Placental epithelial cell (primary cell): ENCODE results near the gene STX4. TPM values are rescaled to one million over a fixed set of nuclear protein-coding genes. Genes with fewer than 3 reads are reported as not detected.

ENCODE experiments used
- total RNA-seq: library from RNA; depleted of rRNA; stranded (reverse); fragments of >200 nt; gene quantifications from 2 replicates; pipeline ENCODE4 v1.2.3, GENCODE V29; 2012

Gene STX4, protein sequence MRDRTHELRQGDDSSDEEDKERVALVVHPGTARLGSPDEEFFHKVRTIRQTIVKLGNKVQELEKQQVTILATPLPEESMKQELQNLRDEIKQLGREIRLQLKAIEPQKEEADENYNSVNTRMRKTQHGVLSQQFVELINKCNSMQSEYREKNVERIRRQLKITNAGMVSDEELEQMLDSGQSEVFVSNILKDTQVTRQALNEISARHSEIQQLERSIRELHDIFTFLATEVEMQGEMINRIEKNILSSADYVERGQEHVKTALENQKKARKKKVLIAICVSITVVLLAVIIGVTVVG
- 26.8 and 35.3 TPM in 2 replicates for total RNA-seq

DNA sequence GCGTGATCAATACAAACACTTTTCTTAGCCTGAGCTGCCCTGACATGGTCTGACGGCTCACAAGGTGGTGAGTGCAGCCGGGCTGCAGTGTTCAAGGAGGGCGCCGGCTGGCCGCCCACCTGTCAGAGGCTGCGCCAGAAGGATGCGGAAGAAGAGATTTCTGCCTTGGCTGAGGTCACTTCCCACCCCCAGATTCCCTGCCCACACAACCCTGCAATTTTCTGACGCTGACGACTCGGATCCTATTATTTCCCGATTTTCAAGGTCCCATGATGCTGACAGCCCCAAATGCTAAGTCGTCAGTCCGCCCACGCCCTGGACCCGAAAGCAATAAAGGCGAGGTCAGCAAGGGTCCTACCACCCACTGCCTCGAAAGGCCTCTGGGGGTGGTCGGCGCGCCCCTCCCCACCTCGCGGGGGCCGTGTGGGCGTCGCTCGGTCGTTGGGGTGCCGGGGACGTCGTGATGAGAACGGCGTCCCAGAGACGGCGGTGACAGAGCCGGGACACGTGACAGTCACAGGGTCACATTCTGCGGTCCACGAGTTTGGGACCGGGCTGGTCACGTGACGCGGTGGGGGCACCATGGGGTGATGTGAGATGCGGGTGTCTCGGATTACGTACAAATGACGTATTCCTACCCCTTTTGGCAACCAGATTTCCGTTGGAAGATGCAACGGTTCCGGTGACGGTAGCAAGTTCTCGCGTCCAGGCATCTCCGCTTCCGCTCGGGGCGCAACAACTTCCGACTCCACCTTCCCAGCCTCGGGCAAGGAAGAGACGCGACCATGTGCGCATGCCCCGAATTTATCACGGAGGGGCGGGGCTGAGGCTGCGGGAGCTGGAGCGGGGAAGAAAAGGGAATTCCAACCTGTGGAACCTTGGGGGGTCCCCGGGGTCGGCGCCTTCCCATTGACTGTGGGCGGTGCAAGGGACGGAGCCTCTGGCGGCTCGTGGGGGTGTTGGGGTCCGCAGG lies at the start of gene STX4:
STX4 (plus strand) TSS at position 823 of the 973 bp plus-strand sequence. CDS start 248 bp downstream, outside the sequence.

DNA sequence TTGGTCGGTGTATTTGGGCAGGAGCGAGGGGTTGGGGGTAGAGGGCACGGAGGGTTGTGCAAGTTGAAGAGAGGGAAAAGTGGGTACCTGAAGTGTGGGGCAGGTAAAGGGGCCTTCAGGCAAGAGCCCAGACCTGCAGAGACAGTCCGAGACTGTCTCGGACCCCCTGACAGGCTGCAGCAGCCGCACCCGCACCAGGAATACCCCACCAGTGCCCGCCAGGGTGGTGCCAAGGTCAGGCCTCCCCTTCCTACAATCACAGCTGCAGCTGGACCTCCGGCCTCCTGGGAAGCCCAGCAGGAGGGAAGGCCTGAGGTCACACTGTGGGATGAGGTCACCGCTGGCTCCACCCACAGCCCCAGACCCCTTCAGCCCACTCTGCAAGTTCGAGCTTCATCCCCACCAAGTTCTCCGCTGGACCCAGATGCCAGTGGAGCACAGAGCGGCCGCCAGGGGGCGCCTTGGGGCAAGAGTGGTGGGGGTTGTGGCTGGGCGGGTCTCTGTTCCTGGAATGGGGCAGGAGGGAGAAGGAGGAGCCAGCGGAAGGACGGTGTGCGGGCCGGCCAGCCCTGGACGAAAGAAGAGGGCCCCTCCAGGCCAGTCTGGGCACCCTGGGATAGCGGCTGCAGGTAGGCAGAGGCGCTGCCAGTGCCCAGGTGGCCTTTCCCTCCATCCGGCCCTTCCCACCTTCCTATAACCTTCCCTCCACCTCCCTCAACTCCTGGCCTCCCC lies 48.5 kb upstream of the STX4 start, which contains the start of gene HSD3B7:
HSD3B7 (plus strand) TSS at position 539 of the 732 bp plus-strand sequence. CDS start 452 bp downstream, outside the sequence.

DNA sequence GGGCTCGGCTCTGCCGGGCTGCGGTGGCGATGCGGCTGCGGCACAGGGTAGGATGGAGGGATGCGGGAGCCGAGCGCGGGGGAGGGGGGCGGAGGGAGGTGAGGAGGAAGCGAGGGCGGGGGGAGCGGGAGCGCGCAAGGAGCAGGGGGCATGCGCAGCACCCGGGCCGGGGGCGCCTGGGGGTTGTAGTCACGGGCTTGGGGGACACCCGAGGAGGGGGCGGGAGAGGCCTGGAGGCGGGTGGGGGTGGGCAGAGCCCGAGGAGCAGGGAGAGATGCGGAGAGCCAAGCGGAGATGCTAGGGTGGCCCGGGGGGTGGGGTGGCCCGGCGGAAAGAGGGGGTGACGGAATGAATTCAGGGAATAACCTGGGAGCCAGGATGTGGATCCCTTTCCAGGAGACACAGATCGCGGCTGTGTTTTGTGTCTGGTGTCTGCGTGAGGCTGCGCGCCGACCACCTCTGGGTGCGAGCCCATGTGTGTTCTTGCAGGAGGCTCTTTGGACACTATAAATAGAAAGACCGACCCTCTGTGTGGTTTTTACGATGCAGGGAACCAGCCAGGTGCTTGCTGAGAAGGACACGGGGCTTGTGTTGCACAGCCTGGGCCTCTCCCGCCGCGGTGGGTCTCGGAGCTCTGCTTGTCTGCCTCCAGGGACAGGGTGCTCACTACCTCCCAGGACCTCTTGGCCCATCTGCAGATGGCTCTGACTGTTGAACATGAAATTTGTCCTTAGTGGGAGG lies 22.6 kb upstream of the STX4 start, which contains the start of gene STX1B:
STX1B (minus strand) TSS at position 54 of the 741 bp plus-strand sequence. CDS start 242 bp downstream, outside the sequence.

DNA sequence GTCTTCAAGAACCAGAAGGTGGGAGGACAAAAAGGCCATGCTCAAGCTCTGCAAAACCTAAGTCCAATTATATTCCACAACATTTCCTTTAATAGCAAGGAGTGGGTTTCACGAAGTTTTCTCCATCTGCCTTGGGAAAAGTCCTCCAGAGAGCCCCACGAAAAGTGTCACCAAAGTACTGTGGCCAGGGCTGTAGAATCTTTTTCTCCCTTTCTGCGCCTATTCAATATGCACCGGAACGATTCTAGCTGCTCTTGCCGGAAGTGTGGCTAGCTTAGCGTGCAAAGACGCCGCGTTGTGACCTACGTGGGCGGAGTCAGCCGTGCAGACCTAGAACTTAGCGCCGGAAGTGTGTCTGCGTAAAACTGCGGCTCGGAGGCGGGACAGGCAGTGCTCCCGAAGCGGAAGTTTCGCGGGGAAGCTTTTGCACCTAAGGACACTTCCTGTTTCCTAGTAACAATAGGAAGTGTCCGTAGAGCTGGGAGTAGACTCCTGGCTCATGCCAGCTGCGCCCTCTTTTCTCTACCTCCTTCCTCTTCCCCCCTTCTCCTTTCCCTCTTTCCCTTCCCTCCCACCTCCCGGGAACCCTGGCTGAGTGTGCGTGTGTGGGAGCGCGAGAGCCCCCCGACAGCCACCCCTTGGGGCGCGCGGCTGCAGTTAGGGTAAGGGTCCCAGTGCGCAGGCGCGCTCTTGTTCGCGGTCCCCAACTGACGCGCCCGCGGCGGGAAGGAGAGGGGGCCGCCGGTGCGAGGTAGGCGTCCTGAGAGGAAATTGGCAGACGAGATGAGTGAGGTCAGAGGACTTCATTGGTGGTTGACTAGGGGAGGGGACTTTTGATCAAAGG lies 40.8 kb downstream of the STX4 start, which contains the start of the genes ZNF646 and ZNF668:
ZNF646 (plus strand) TSS at position 453 of the 844 bp plus-strand sequence. CDS start 1,903 bp downstream, outside the sequence.
ZNF668 (minus strand) TSS at position 271 of the 844 bp plus-strand sequence. CDS start 9,781 bp downstream, outside the sequence.

DNA sequence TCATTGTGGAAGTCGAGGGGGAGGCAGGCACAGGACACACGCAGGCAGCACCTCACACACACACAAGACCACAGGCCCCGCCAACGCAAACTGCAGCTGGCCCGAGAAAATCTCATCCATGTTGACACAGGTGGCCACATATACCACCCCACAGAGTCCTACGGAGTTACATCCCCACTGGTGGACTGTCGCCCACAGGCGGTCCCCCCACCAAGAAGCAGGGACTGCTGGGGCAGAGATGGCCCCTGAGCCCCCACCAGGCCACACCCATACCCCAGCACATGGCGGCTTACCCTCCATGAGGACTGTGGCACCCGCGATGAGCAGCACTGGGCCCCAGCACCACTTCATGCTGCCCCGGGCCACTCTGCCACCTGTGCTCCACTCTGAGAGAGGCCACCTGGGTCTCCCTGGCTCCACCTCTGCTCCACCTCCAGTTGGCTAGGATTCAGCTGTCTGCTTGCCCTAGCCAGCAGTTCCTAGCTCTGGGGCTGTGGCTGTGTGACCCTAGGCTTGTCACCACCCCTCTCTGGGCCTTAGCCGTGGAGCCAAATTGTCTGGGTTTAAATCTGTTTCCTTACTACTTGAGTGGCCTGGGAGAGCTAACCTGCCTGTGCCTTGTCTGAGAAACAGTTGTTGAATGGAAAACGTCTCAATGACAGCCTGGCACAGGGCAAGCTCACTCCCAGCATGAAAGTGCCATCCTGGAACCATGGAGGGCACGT lies 55.3 kb downstream of the STX4 start, which contains the start of gene PRSS53:
PRSS53 (minus strand) TSS at position 485 of the 725 bp plus-strand sequence; CDS start at position 351, 134 bp downstream.

Other genes with a start within 250 kb of the STX4 start
- gene ZNF629, start 246.4 kb upstream of the STX4 start, total RNA-seq: 21.7 and 22.4 TPM in 2 replicates
- gene BCL7C, start 139.5 kb upstream of the STX4 start, total RNA-seq: 42.0 and 53.0 TPM in 2 replicates
- gene CTF1, start 136.9 kb upstream of the STX4 start, total RNA-seq: 4.9 and 7.5 TPM in 2 replicates
- gene FBXL19, start 110.0 kb upstream of the STX4 start, total RNA-seq: 28.7 and 33.4 TPM in 2 replicates
- gene ORAI3, start 84.5 kb upstream of the STX4 start, total RNA-seq: 49.3 and 69.9 TPM in 2 replicates
- gene SETD1A, start 75.8 kb upstream of the STX4 start, total RNA-seq: 4.7 and 5.0 TPM in 2 replicates
- gene HSD3B7, start 48.4 kb upstream of the STX4 start, total RNA-seq: 13.7 and 16.5 TPM in 2 replicates
- 1.5 and 2.0 TPM in 2 replicates for gene STX1B, start 22.9 kb upstream of the STX4 start, total RNA-seq
- gene ZNF668, start 40.7 kb downstream of the STX4 start, total RNA-seq: 21.2 and 37.3 TPM in 2 replicates
- gene ZNF646, start 40.9 kb downstream of the STX4 start, total RNA-seq: 20.3 and 26.3 TPM in 2 replicates
- gene PRSS53, start 55.4 kb downstream of the STX4 start, total RNA-seq: 3.1 and 3.8 TPM in 2 replicates
- gene VKORC1, start 61.2 kb downstream of the STX4 start, total RNA-seq: 60.9 and 83.2 TPM in 2 replicates
- gene BCKDK, start 74.8 kb downstream of the STX4 start, total RNA-seq: 40.8 and 43.4 TPM in 2 replicates
- 28.3 and 31.0 TPM in 2 replicates for gene KAT8, start 84.1 kb downstream of the STX4 start, total RNA-seq
- 66.0 and 67.9 TPM in 2 replicates for gene PRSS8, start 102.2 kb downstream of the STX4 start, total RNA-seq
- 2.5 and 4.3 TPM in 2 replicates for gene PRSS36, start 116.5 kb downstream of the STX4 start, total RNA-seq
- gene FUS, start 146.6 kb downstream of the STX4 start, total RNA-seq: 48.7 and 60.4 TPM in 2 replicates
- gene PYCARD, start 169.2 kb downstream of the STX4 start, total RNA-seq: 51.5 and 95.4 TPM in 2 replicates
- gene TRIM72, start 180.6 kb downstream of the STX4 start, total RNA-seq: not detected in 2 replicates
- not detected in 2 replicates for gene PYDC1, start 183.6 kb downstream of the STX4 start, total RNA-seq
- under 0.01 TPM in 1 of 2 replicates, not detected in the other for gene ITGAM, start 226.4 kb downstream of the STX4 start, total RNA-seq